Cardiac fibroblast (primary cell): Measurements from ENCODE around the gene PROX1.

Experiments
- DNase-seq, 2 donors: peaks; one replicate each; pipeline versions ENCODE4 v3.0.0 to v3.0.0-alpha.2; 2010; ENCODE audit warnings: low read depth in 2 of 2
- H3K4me3 ChIP-seq, 2 donors: replicated peaks in 1 of 2; 1 replicate in 1 of 2; 2 replicates in 1 of 2; pipeline ENCODE4 v1.5.1; 2011; ENCODE audit warnings: low read depth in 2 of 2, low read length in 2 of 2, mild to moderate bottlenecking in 2 of 2, moderate library complexity in 1 of 2
- CTCF ChIP-seq: IDR thresholded peaks from one replicate; pipeline ENCODE4 v1.5.1; 2011; ENCODE audit warnings: low read depth, mild to moderate bottlenecking, low read length, inconsistent platforms

The PROX1 gene

GRCh38 chr1:214004795-214005194 is 17.0 kb downstream of the PROX1 start:
- no peak overlapping the region for H3K4me3 ChIP-seq
- no peak for DNase-seq
- TF ChIP-seq CTCF: no peak

- DNase-seq: no peak
- no peak for TF ChIP-seq CTCF
- no peak overlapping the region for H3K4me3 ChIP-seq
Measured at GRCh38 chr1:214005708-214006107, 17.9 kb downstream of the PROX1 start.

GRCh38 chr1:214006845-214007244 is 19.1 kb downstream of the PROX1 start:
- H3K4me3 ChIP-seq: no peak overlapping the region
- no peak for TF ChIP-seq CTCF
- no peak for DNase-seq

- DNase-seq: no peak
- no peak overlapping the region for H3K4me3 ChIP-seq
- no peak for TF ChIP-seq CTCF
Measured at GRCh38 chr1:214008347-214008746, 20.6 kb downstream of the PROX1 start.

- no peak overlapping the region for H3K4me3 ChIP-seq
- TF ChIP-seq CTCF: no peak
- DNase-seq: no peak
Measured at GRCh38 chr1:214008791-214009422, 21.1 kb downstream of the PROX1 start.

- no peak for DNase-seq
- no peak for TF ChIP-seq CTCF
- no peak overlapping the region for H3K4me3 ChIP-seq
Measured at GRCh38 chr1:214009423-214010196, 21.8 kb downstream of the PROX1 start.
